Measurements from ENCODE around the gene RERE. TPM values are rescaled to one million over a fixed set of nuclear protein-coding genes. Genes with fewer than 3 reads are reported as not detected.
A peak's percentile ranks its signal among the peaks of the same experiment; 100 is the strongest.

RERE gene
- total and polyA plus RNA-seq, 7 donors = 38.8 to 308 (median 99.7) TPM

- Histone ChIP-seq H3K36me3 (ENCODE audit: insufficient read depth in 1 of 2, low read depth in 1 of 2) (peaks cover 0 to 50% of the 10 kb centered on the region in 2 donors), H3K4me1 (peaks cover 4% of the 10 kb centered on the region), H3K9me3 (no peaks in the 10 kb centered on the region), H3K4me3 (no peak overlapping the region), H3K27ac (peak overlapping the region; percentile 60), H3K27me3 (ENCODE audit: insufficient read depth in 3 of 3, low read length in 2 of 3) (no peaks in the 10 kb centered on the region)
- WGBS, 3 donors = 67 to 75% (median 70%) methylated on average over 15 of the region's 15 CpGs
- intact Hi-C loops (cut with DNase I) = no loop called here
- TF ChIP-seq CTCF (IDR thresholded peaks at IDR 0.05) = no peak
- ATAC-seq (no peak), DNase-seq (no peak)
Observed at GRCh38 chr1:8352471-8352845, 465.0 kb downstream of the RERE start.

- Histone ChIP-seq H3K27ac (peak overlapping the region; percentile 60), H3K36me3 (ENCODE audit: insufficient read depth in 1 of 2, low read depth in 1 of 2) (peaks cover 0 to 44% of the 10 kb centered on the region in 2 donors), H3K4me3 (no peak overlapping the region), H3K27me3 (ENCODE audit: insufficient read depth in 3 of 3, low read length in 2 of 3) (no peaks in the 10 kb centered on the region), H3K4me1 (peaks cover 4% of the 10 kb centered on the region), H3K9me3 (no peaks in the 10 kb centered on the region)
- peak in 1 of 2 donors; percentile 67 for DNase-seq
- peak; percentile 11 to 37 (median 28) for ATAC-seq
- 61 to 74% (median 68%) methylated on average over 13 of the region's 13 CpGs for WGBS, 3 donors
- peak; percentile 48 for TF ChIP-seq CTCF (IDR thresholded peaks at IDR 0.05)
- intact Hi-C loops (cut with DNase I) = no loop called here
Observed at GRCh38 chr1:8351693-8352470, 465.6 kb downstream of the RERE start.

GRCh38 chr1:8350914-8351684, 466.3 kb downstream of the RERE start:
- intact Hi-C loops (cut with DNase I) = no loop called here
- ATAC-seq = peak; percentile 21 to 30 (median 25)
- peaks cover 4% of the 10 kb centered on the region for H3K4me1 ChIP-seq

GRCh38 chr1:8349961-8350360, 467.5 kb downstream of the RERE start:
- Histone ChIP-seq H3K4me1 (peaks cover 4% of the 10 kb centered on the region), H3K9me3 (no peaks in the 10 kb centered on the region), H3K27ac (no peak overlapping the region), H3K4me3 (no peak overlapping the region), H3K36me3 (ENCODE audit: insufficient read depth in 1 of 2, low read depth in 1 of 2) (peaks cover 0 to 25% of the 10 kb centered on the region in 2 donors), H3K27me3 (ENCODE audit: insufficient read depth in 3 of 3, low read length in 2 of 3) (no peaks in the 10 kb centered on the region)
- intact Hi-C loops (cut with DNase I) = loop anchor here in 1 of 2 donors (1.0 to 5.0 kb wide), 2 partner anchors 333 to 375 kb away; no protein-coding TSS in a partner anchor
- ATAC-seq (peak in 3 of 4 donors; percentile 23 to 34 (median 26)), DNase-seq (peak; percentile 73 to 85)
- TF ChIP-seq CTCF (IDR thresholded peaks at IDR 0.05) = no peak
- WGBS, 3 donors = 16 to 22% (median 17%) methylated on average over 14 of the region's 14 CpGs

More at GRCh38 chr1:8350914-8351684, 466.3 kb downstream of the RERE start:
- H3K36me3 ChIP-seq (ENCODE audit: insufficient read depth in 1 of 2, low read depth in 1 of 2) = peaks cover 0 to 36% of the 10 kb centered on the region in 2 donors
- peak in 1 of 2 donors; percentile 63 for DNase-seq
- 67 to 75% (median 68%) methylated on average over 24 of the region's 24 CpGs for WGBS, 3 donors
- no peak for TF ChIP-seq CTCF (IDR thresholded peaks at IDR 0.05)
- no peak overlapping the region for H3K4me3 ChIP-seq
- H3K27me3 ChIP-seq (ENCODE audit: insufficient read depth in 3 of 3, low read length in 2 of 3) = no peaks in the 10 kb centered on the region
- no peaks in the 10 kb centered on the region for H3K9me3 ChIP-seq
- no peak overlapping the region for H3K27ac ChIP-seq
